ENCODE data around the gene PELI2. TPM values are rescaled to one million over a fixed set of nuclear protein-coding genes. Genes with fewer than 3 reads are reported as not detected.

The PELI2 gene
- total RNA-seq, 1 donor from 2014 or later = 16.2 TPM

- H3K27me3 Mint-ChIP-seq (ENCODE audit: low read depth) = no peaks in the 10 kb centered on the region
- DNase-seq (ENCODE audit: low read depth, low spot score) = no peak
- H3K9me3 Mint-ChIP-seq = no peaks in the 10 kb centered on the region
- H3K27ac Mint-ChIP-seq (ENCODE audit: unreplicated experiment) = no peak overlapping the region
- no peak overlapping the region for H3K4me3 Mint-ChIP-seq
- peaks cover 33% of the 10 kb centered on the region for H3K4me1 Mint-ChIP-seq
- TF ChIP-seq CTCF (conservative IDR thresholded peaks at IDR 0.05) = no peak
- H3K36me3 Mint-ChIP-seq (ENCODE audit: low read depth) = no peaks in the 10 kb centered on the region
Observed at GRCh38 chr14:56098021-56098420, 20.2 kb upstream of the PELI2 start.

DNA sequence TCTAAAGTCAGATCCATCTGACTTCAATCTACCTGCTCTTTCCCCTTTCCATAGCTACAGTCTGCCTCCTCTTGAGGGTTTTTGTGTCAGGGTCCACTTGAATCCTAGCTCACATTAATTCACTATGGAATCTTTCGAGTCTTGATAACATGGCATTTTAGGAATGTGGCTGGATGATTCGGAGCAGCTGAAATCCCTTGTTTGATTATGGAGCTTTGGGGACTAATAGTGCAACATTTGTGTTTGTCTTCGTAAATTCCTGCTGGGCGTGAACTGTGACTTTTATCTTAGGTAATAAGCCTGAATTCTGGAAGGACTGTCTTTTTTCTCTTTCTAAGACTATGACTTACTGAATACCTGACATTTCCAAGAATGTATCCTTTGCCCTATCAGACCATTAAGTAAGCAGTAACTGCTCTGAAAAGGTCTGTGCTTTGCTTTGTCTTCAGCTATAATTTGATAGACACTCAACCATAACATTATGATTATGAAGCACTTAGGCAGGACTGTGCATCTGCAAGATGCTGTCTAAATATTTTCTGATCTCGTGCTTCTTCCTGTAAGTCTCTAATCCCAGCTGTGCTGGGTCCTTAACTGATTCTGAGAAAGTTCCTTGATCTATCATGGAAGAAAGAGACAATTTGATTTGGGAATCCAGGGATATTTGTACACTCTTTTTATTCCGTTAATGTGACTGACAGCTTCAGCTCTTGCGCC lies 19.0 kb upstream of the PELI2 start:
- peaks cover 24% of the 10 kb centered on the region for H3K4me1 Mint-ChIP-seq
- DNase-seq (ENCODE audit: low read depth, low spot score) = no peak
- H3K4me3 Mint-ChIP-seq = no peak overlapping the region
- no peaks in the 10 kb centered on the region for H3K9me3 Mint-ChIP-seq
- no peak for TF ChIP-seq CTCF (conservative IDR thresholded peaks at IDR 0.05)
- H3K36me3 Mint-ChIP-seq (ENCODE audit: low read depth) = no peaks in the 10 kb centered on the region
- no peaks in the 10 kb centered on the region for H3K27me3 Mint-ChIP-seq (ENCODE audit: low read depth)
- no peak overlapping the region for H3K27ac Mint-ChIP-seq (ENCODE audit: unreplicated experiment)

DNA sequence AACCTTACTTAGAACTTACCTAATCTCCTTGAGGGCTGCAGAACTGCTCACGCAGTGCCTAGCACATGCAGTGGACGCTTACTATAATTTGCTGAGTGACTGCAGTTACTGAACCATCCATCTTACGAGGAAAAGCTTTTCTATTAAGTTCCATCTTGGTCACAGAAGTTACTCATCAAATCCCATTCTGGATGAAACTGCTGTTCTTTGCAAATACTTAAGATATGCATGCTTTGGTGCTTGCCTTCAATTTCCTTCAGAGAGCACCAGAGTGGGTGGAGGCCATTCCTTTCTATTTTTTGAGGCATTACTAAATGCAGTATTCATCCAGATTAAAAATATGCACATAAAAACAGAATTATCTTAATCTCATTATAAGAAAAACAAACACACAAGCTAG lies 17.7 kb upstream of the PELI2 start:
- Mint-ChIP-seq H3K27me3 (ENCODE audit: low read depth) (no peaks in the 10 kb centered on the region), H3K4me3 (no peak overlapping the region), H3K4me1 (peaks cover 21% of the 10 kb centered on the region), H3K36me3 (ENCODE audit: low read depth) (no peaks in the 10 kb centered on the region), H3K9me3 (no peaks in the 10 kb centered on the region), H3K27ac (ENCODE audit: unreplicated experiment) (no peak overlapping the region)
- DNase-seq (ENCODE audit: low read depth, low spot score) = no peak
- no peak for TF ChIP-seq CTCF (conservative IDR thresholded peaks at IDR 0.05)

GRCh38 chr14:56102941-56103340 lies 15.3 kb upstream of the PELI2 start:
- no peaks in the 10 kb centered on the region for H3K9me3 Mint-ChIP-seq
- no peak overlapping the region for H3K27ac Mint-ChIP-seq (ENCODE audit: unreplicated experiment)
- no peak for TF ChIP-seq CTCF (conservative IDR thresholded peaks at IDR 0.05)
- H3K4me1 Mint-ChIP-seq = peaks cover 21% of the 10 kb centered on the region
- H3K27me3 Mint-ChIP-seq (ENCODE audit: low read depth) = no peaks in the 10 kb centered on the region
- no peak overlapping the region for H3K4me3 Mint-ChIP-seq
- no peak for DNase-seq (ENCODE audit: low read depth, low spot score)
- no peaks in the 10 kb centered on the region for H3K36me3 Mint-ChIP-seq (ENCODE audit: low read depth)

DNA sequence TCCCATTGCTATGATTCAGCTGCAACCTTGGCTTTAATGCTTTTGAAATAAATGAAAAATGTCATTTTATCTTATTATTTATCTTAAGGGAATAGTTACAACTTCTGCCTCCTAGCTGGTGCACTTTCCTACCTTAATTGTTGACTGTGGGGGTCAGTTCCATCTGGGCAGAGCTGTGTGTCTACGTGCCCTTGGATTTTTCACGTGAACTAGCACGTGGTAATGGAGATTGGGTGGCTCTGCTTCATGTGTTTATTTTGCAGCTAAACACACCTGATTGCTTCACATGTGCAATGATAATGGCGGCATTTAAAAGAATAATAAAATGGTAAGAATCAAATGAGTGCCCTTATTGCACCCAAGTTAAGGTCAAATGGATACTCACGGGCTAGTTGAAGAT lies 10.6 kb upstream of the PELI2 start:
- no peak for TF ChIP-seq CTCF (conservative IDR thresholded peaks at IDR 0.05)
- DNase-seq (ENCODE audit: low read depth, low spot score) = no peak
- H3K27me3 Mint-ChIP-seq (ENCODE audit: low read depth) = no peaks in the 10 kb centered on the region
- no peak overlapping the region for H3K4me3 Mint-ChIP-seq
- H3K9me3 Mint-ChIP-seq = no peaks in the 10 kb centered on the region
- H3K36me3 Mint-ChIP-seq (ENCODE audit: low read depth) = no peaks in the 10 kb centered on the region
- no peaks in the 10 kb centered on the region for H3K4me1 Mint-ChIP-seq
- H3K27ac Mint-ChIP-seq (ENCODE audit: unreplicated experiment) = no peak overlapping the region

Data from neural crest cell (in vitro differentiated cells).